Measurements from ENCODE around the gene USP46.

USP46 gene

DNA sequence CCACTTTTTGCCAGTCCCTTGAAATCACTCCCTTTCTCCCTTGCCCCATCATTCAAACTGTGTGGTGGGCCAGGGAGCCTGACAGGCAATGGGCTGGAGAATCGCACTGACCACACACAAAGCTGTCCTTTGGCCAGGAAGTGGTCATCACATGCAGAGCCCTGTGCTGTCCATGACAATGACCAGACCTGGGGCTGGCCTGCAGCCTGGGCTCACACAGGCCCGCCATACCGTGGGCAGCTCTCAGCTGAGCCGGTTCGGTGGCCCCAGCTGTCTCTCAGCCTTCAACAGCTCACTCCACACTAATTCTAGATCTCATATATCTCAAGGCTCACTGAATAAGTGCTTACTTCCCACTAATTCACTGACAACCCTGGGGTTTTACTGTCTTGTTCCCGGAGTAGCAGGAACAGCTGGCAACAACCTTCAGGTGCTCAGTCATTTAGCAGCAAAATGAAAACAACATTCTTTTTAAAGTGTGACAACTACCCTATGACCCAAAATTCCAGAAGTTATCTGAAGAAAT lies 48.0 kb downstream of the USP46 start:
- H3K27ac ChIP-seq = no peak overlapping the region
- TF ChIP-seq ZFX (IDR thresholded peaks at IDR 0.05; ENCODE audit: borderline replicate concordance) (no peak), CTCF (IDR thresholded peaks at IDR 0.05) (no peak)

GRCh38 chr4:52606726-52607125 lies 52.4 kb downstream of the USP46 start:
- no peak overlapping the region for H3K27ac ChIP-seq
- no peak for TF ChIP-seq ZFX (IDR thresholded peaks at IDR 0.05; ENCODE audit: borderline replicate concordance)

DNA sequence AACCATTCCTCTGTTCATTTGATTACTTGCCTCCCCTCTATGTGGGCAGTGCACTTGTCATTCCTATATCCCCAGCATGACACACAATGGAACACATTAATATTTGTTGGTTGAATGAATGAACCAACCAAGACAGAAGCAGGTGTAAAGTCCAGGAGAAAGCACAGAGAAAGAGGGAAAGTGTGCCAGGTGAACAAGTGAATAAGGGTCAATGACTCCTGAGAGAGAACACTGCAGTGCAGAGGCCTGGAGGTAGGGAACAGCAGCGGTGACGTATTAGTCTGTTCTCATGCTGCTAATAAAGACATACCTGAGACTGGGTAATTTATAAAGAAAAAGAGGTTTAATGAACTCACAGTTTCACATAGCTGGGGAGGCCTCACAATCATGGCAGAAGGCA lies 53.1 kb downstream of the USP46 start:
- H3K27ac ChIP-seq = no peak overlapping the region
- TF ChIP-seq ZFX (IDR thresholded peaks at IDR 0.05; ENCODE audit: borderline replicate concordance) (no peak), CTCF (IDR thresholded peaks at IDR 0.05) (no peak)

GRCh38 chr4:52604215-52604614 lies 54.9 kb downstream of the USP46 start:
- peak overlapping the region; percentile 19; the same call in 1 of the 2 replicates for H3K27ac ChIP-seq
- TF ChIP-seq ZFX (IDR thresholded peaks at IDR 0.05; ENCODE audit: borderline replicate concordance) (no peak), CTCF (IDR thresholded peaks at IDR 0.05) (no peak)

- H3K27ac ChIP-seq = no peak overlapping the region
- TF ChIP-seq CTCF (IDR thresholded peaks at IDR 0.05) (no peak), ZFX (IDR thresholded peaks at IDR 0.05; ENCODE audit: borderline replicate concordance) (no peak)
Measured at GRCh38 chr4:52600275-52600674, 58.8 kb downstream of the USP46 start.

GRCh38 chr4:52595001-52595400 lies 64.1 kb downstream of the USP46 start:
- H3K27ac ChIP-seq = no peak overlapping the region
- no peak for TF ChIP-seq ZFX (IDR thresholded peaks at IDR 0.05; ENCODE audit: borderline replicate concordance)
- TF ChIP-seq CTCF (IDR thresholded peaks at IDR 0.05) = no peak

GRCh38 chr4:52592287-52592686 lies 66.8 kb downstream of the USP46 start:
- TF ChIP-seq ZFX (IDR thresholded peaks at IDR 0.05; ENCODE audit: borderline replicate concordance) (no peak), CTCF (IDR thresholded peaks at IDR 0.05) (no peak)

More at GRCh38 chr4:52592287-52592686, 66.8 kb downstream of the USP46 start:
- H3K27ac ChIP-seq = no peak overlapping the region
